HCT116 (cell line): ENCODE data around the gene MAPK6. TPM values are rescaled to one million over a fixed set of nuclear protein-coding genes. Genes with fewer than 3 reads are reported as not detected.

Experiments used
- ATAC-seq: fragments of 200-7000 bp; cut with Tn5 transposase; 2 replicates; pipeline ENCODE4 v1.9.1; 2020; ENCODE audit warnings: mild to moderate bottlenecking, moderate library complexity
- BruUV-seq: library from RNA; stranded (reverse); fragments of 400-500 nt; replicated peaks from 2 replicates; lab custom pipeline; 2021; lab: Mats Ljungman, UMichigan
- CTCF ChIA-PET: fragments of 300-600 bp; sonication (Branson Sonifier 250); formaldehyde crosslinking; loops from one replicate; lab custom pipeline; 2021; ENCODE audit warnings: antibody characterized with exemption; lab: Charles Lee
- POLR2A ChIA-PET: fragments of 300-600, 350-600 bp; sonication (Branson Sonifier 250); formaldehyde crosslinking; loops from one replicate; lab custom pipeline; 2021; ENCODE audit warnings: antibody characterized with exemption; lab: Charles Lee
- RAD21 ChIA-PET, 2 experiments: fragments of 300-600 bp; sonication (Branson Sonifier 250); formaldehyde crosslinking; loops; one replicate each; lab custom pipeline; 2023; ENCODE audit warnings: low total read pairs in 2 of 2; ENCODE audit not compliant: uncharacterized antibody in 2 of 2, unreplicated experiment in 2 of 2, low non-redundant PET in 1 of 2; lab: Charles Lee
- DNase-seq: peaks from one replicate; pipeline ENCODE4 v3.0.0-alpha.2; 2010; ENCODE audit warnings: low read depth, low spot score
- H2AFZ ChIP-seq: fragments of 200-600 bp; shearing (Covaris generic), sonication (generic); 2 replicates; pipeline ENCODE4 v1.6.1; 2017; ENCODE audit warnings: low read depth, mixed run types, mixed read lengths, antibody characterized with exemption, low read length; ENCODE audit not compliant: poor library complexity, severe bottlenecking
- H3K27ac ChIP-seq: 2 replicates; pipeline ENCODE4 v1.5.1; 2012; ENCODE audit warnings: low read depth, low read length
- H3K27me3 ChIP-seq: fragments of 200-600 bp; sonication (generic); 2 replicates; pipeline ENCODE4 v1.6.1; 2016; ENCODE audit warnings: mixed run types, low read length, mixed read lengths; ENCODE audit not compliant: insufficient read depth
- H3K36me3 ChIP-seq, 2 experiments: fragments of 200-500 bp in 1 of 2; fragments of 200-600 bp in 1 of 2; sonication (Bioruptor generic) in 1 of 2; sonication (generic) in 1 of 2; 2 replicates each; pipeline versions ENCODE4 v1.5.1 to v1.6.1; 2014 to 2016; ENCODE audit warnings: low read length in 2 of 2, inconsistent platforms in 1 of 2, mixed read lengths in 1 of 2, mixed run types in 1 of 2; ENCODE audit not compliant: insufficient read depth in 2 of 2, control insufficient read depth in 1 of 2
- H3K4me1 ChIP-seq, 2 experiments: fragments of 200-600 bp in 1 of 2; sonication (generic) in 1 of 2; 2 replicates each; pipeline versions ENCODE4 v1.5.1 to v1.6.1; 2012 to 2017; ENCODE audit warnings: low read length in 2 of 2, inconsistent platforms in 1 of 2, mild to moderate bottlenecking in 1 of 2, mixed read lengths in 1 of 2, mixed run types in 1 of 2, moderate library complexity in 1 of 2; ENCODE audit not compliant: insufficient read depth in 2 of 2, control insufficient read depth in 1 of 2
- H3K4me2 ChIP-seq: fragments of 200-600 bp; sonication (generic); 2 replicates; pipeline ENCODE4 v1.6.1; 2017; ENCODE audit warnings: mixed run types, low read length, mixed read lengths
- H3K4me3 ChIP-seq, 2 experiments: fragments of 200-600 bp in 1 of 2; sonication (generic) in 1 of 2; replicated peaks in 1 of 2; 2 replicates each; pipeline ENCODE4 v1.5.1; 2011 to 2016; ENCODE audit warnings: low read length in 2 of 2, control low read depth in 1 of 2, low read depth in 1 of 2, mild to moderate bottlenecking in 1 of 2, mixed read lengths in 1 of 2, mixed run types in 1 of 2
- H3K79me2 ChIP-seq: fragments of 200-600 bp; sonication (generic); 2 replicates; pipeline ENCODE4 v1.6.1; 2017; ENCODE audit warnings: mild to moderate bottlenecking, mixed run types, low read length, moderate library complexity, mixed read lengths; ENCODE audit not compliant: insufficient read depth
- H3K9ac ChIP-seq: fragments of 200-600 bp; sonication (generic); 2 replicates; pipeline ENCODE4 v1.6.1; 2016; ENCODE audit warnings: low read length, mixed read lengths
- H3K9me2 ChIP-seq: fragments of 200-600 bp; sonication (generic), shearing (Covaris generic); 2 replicates; pipeline ENCODE4 v1.6.1; 2017; ENCODE audit warnings: mixed run types, mild to moderate bottlenecking, moderate library complexity; ENCODE audit not compliant: insufficient read depth
- H3K9me3 ChIP-seq, 2 experiments: fragments of 200-500 bp in 1 of 2; fragments of 200-600 bp in 1 of 2; sonication (Bioruptor generic) in 1 of 2; sonication (generic) in 1 of 2; 2 replicates each; pipeline ENCODE4 v1.6.1; 2014 to 2017; ENCODE audit warnings: low read length in 2 of 2, mixed read lengths in 2 of 2, inconsistent platforms in 1 of 2, low read depth in 1 of 2, mild to moderate bottlenecking in 1 of 2, mixed run types in 1 of 2, moderate library complexity in 1 of 2; ENCODE audit not compliant: control insufficient read depth in 1 of 2, insufficient read depth in 1 of 2
- H4K20me1 ChIP-seq: fragments of 200-600 bp; sonication (generic), shearing (Covaris generic); 2 replicates; pipeline ENCODE4 v1.6.1; 2017; ENCODE audit warnings: mixed run types, mild to moderate bottlenecking, moderate library complexity; ENCODE audit not compliant: insufficient read depth
- CEBPB ChIP-seq: IDR thresholded peaks from 2 replicates; pipeline ENCODE4 v1.6.1; 2012; ENCODE audit warnings: low read depth
- EGR1 ChIP-seq: IDR thresholded peaks from 2 replicates; pipeline ENCODE4 v1.6.1; 2012; ENCODE audit warnings: low read depth
- ELF1 ChIP-seq: IDR thresholded peaks from 2 replicates; pipeline ENCODE4 v1.6.1; 2012; ENCODE audit warnings: low read depth, borderline replicate concordance
- FOSL1 ChIP-seq: IDR thresholded peaks from 2 replicates; pipeline ENCODE4 v1.6.1; 2012; ENCODE audit warnings: low read depth
- REST ChIP-seq: IDR thresholded peaks from 2 replicates; pipeline ENCODE4 v1.6.1; 2012; ENCODE audit warnings: low read depth
- SIN3A ChIP-seq: IDR thresholded peaks from 2 replicates; pipeline ENCODE4 v1.6.1; 2012; ENCODE audit warnings: low read depth
- TCF7L2 ChIP-seq: IDR thresholded peaks from 2 replicates; pipeline ENCODE4 v1.7.0; 2011; ENCODE audit warnings: borderline replicate concordance, inconsistent platforms; ENCODE audit not compliant: insufficient read depth, insufficient read length; ENCODE audit errors: extremely low read depth
- YY1 ChIP-seq: IDR thresholded peaks from 2 replicates; pipeline ENCODE4 v1.6.1; 2011; ENCODE audit warnings: low read length, low read depth, moderate library complexity, mild to moderate bottlenecking; ENCODE audit not compliant: insufficient replicate concordance; ENCODE audit errors: extremely low read depth
- ZBTB33 ChIP-seq: IDR thresholded peaks from 2 replicates; pipeline ENCODE4 v1.6.1; 2011; ENCODE audit warnings: mild to moderate bottlenecking, low read length, moderate library complexity; ENCODE audit not compliant: insufficient replicate concordance; ENCODE audit errors: extremely low read depth
- intact Hi-C: fragments of 100-400 bp; cut with micrococcal nuclease; formaldehyde crosslinking; loops from 2 replicates; pipeline ENCODE4 v1.10.0; 2022
- total RNA-seq: library from RNA; stranded (reverse); gene quantifications from one replicate; pipeline ENCODE4 v1.2.1, GENCODE V29; 2021; ENCODE audit not compliant: unreplicated experiment
- TF ChIP-seq, protein P1 (sequence below), 3 experiments: fragments of 200-600 bp in 1 of 3; sonication (generic) in 1 of 3; IDR thresholded peaks in 2 of 3; conservative IDR thresholded peaks in 1 of 3; 2 replicates each; pipeline ENCODE4 v1.5.1; 2012 to 2017; ENCODE audit warnings: low read depth in 2 of 3, low read length in 2 of 3, antibody characterized with exemption in 1 of 3, borderline replicate concordance in 1 of 3, control low read depth in 1 of 3, mild to moderate bottlenecking in 1 of 3, mixed read lengths in 1 of 3, mixed run types in 1 of 3, moderate library complexity in 1 of 3; ENCODE audit not compliant: insufficient read depth in 1 of 3

The MAPK6 gene
- total RNA-seq, 1 experiment from 2014 or later = 57.4 TPM

GRCh38 chr15:52098323-52098722, 79.3 kb downstream of the MAPK6 start:
- DNase-seq = no peak
- no peaks in the 10 kb centered on the region for H3K36me3 ChIP-seq
- H3K9ac ChIP-seq = no peak overlapping the region
- POLR2A ChIA-PET = no interaction called here
- H3K9me2 ChIP-seq = no peaks in the 10 kb centered on the region
- RAD21 ChIA-PET = no interaction called here
- no peak overlapping the region for H3K4me2 ChIP-seq
- H3K9me3 ChIP-seq = no peaks in the 10 kb centered on the region
- no peak overlapping the region for H2AFZ ChIP-seq
- H3K4me1 ChIP-seq = peaks cover 12 to 28% of the 10 kb centered on the region in 2 experiments
- CTCF ChIA-PET = interaction anchor here (2.2 kb wide), 1 partner anchor 20 kb away, joined by 9 read pairs; no protein-coding TSS in a partner anchor
- H3K27ac ChIP-seq = no peak overlapping the region
- no peak for ATAC-seq
- H3K4me3 ChIP-seq = no peak overlapping the region
- intact Hi-C loops = no loop called here
- H3K27me3 ChIP-seq = no peaks in the 10 kb centered on the region
- BruUV-seq = no TSS peak
- TF ChIP-seq SIN3A = no peak
- no peak for TF ChIP-seq TCF7L2
- no peak for TF ChIP-seq FOSL1
- TF ChIP-seq ELF1 = no peak
- TF ChIP-seq CEBPB = peak; percentile 42; the same call in 1 of the 2 replicates
- no peak for TF ChIP-seq EGR1
- no peaks in the 10 kb centered on the region for H3K79me2 ChIP-seq
- no peaks in the 10 kb centered on the region for H4K20me1 ChIP-seq

DNA sequence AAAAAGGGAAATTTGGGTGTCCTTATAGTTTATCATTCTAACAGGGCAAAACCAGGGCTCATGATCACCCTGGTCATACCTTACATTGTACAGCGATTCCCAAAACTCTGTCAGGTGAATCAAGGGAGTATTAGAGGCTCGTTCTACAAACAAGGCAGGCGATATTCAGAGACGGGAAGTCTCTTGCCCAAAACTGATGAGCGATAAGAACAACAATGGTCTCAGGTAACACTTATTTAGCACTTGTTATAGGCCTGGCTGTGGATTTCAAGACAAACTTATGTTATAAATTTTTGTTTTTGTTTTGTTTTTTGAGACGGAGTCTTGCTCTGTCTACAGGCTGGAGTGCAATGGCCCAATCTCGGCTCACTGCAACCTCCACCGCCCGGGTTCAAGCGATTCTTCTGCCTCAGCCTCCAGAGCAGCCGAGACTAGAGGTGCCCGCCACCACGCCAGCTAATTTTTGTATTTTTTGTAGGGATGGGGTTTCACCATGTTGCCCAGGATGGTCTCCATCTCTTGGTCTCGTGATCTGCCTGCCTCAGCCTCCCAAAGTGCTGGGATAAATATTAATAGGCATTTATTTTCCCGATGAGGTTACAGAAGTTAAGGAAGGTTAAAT, 80.7 kb downstream of the MAPK6 start:
- ATAC-seq (no peak), DNase-seq (no peak)
- Histone ChIP-seq H4K20me1 (no peaks in the 10 kb centered on the region), H3K9ac (no peak overlapping the region), H3K36me3 (no peaks in the 10 kb centered on the region), H3K4me2 (no peak overlapping the region), H3K27me3 (no peaks in the 10 kb centered on the region), H3K4me3 (no peak overlapping the region), H2AFZ (peak overlapping the region; percentile 67), H3K4me1 (peaks cover 8 to 23% of the 10 kb centered on the region in 2 experiments), H3K9me2 (no peaks in the 10 kb centered on the region), H3K79me2 (no peaks in the 10 kb centered on the region), H3K27ac (no peak overlapping the region), H3K9me3 (no peaks in the 10 kb centered on the region)
- RAD21 ChIA-PET = no interaction called here
- intact Hi-C loops = no loop called here
- CTCF ChIA-PET = no interaction called here
- POLR2A ChIA-PET = no interaction called here
- BruUV-seq = no TSS peak
- TF ChIP-seq REST (no peak), CEBPB (no peak), SIN3A (no peak), YY1 (no peak), FOSL1 (no peak), ZBTB33 (no peak)
- TF ChIP-seq, protein P1, sequence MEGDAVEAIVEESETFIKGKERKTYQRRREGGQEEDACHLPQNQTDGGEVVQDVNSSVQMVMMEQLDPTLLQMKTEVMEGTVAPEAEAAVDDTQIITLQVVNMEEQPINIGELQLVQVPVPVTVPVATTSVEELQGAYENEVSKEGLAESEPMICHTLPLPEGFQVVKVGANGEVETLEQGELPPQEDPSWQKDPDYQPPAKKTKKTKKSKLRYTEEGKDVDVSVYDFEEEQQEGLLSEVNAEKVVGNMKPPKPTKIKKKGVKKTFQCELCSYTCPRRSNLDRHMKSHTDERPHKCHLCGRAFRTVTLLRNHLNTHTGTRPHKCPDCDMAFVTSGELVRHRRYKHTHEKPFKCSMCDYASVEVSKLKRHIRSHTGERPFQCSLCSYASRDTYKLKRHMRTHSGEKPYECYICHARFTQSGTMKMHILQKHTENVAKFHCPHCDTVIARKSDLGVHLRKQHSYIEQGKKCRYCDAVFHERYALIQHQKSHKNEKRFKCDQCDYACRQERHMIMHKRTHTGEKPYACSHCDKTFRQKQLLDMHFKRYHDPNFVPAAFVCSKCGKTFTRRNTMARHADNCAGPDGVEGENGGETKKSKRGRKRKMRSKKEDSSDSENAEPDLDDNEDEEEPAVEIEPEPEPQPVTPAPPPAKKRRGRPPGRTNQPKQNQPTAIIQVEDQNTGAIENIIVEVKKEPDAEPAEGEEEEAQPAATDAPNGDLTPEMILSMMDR (IDR thresholded peaks at IDR 0.05 in 2 of 3, conservative IDR thresholded peaks at IDR 0.05 in 1 of 3; ENCODE audit: borderline replicate concordance in 1 of 3, insufficient read depth in 1 of 3, low read depth in 2 of 3, low read length in 2 of 3) = no peak
